Stimulated activated CD4-positive, alpha-beta T cell treated with anti-CD3 and anti-CD28 coated beads, Interleukin-4, amount 100 ng/mL, for 4 hours (primary cell): ENCODE measurements around the gene EEF1B2.
A peak's percentile ranks its signal among the peaks of the same experiment; 100 is the strongest.
"Not testable (repeated sequence)": the region's sequence is repeated elsewhere in the genome, so short reads cannot be mapped to it uniquely, and the experiment has no call there.

Experiments used
- DNase-seq, 2 experiments: peaks; one replicate each; pipeline ENCODE4 v3.0.0-alpha.2; 2020

EEF1B2 gene

DNA sequence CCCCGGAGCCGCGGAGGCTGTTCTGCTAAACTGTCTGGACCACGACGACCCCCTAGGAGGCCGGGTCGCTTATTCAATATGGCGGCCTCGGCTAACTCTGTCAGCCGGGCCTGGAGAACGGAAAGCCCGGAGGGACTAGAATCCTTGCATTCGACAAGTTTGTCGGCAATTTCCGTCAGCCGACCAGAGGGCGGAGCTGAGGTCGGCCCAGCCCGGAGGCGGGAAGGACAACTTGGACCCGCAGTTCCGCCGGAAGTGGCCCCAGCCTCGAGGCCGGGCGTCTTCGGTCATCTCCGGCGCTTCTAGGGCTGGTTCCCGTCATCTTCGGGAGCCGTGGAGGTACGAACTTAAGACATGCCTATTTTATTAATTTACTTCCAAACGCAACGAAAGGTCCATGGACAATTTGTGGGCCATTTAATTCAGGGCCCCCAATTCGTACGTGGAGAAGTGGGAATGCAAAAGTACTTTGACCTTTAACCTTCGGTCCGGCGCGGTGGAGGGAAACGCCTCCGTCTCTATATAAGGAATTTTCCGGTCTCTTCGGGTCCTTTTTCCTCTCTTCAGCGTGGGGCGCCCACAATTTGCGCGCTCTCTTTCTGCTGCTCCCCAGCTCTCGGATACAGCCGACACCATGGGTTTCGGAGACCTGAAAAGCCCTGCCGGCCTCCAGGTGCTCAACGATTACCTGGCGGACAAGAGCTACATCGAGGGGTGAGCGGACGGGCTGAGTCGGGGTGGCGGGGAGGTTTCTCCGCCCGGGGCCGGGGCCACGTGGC, at the start of gene EEF1B2, which contains the start of gene NDUFS1:
Gene EEF1B2 (plus strand): TSS at position 550 of the 779 bp plus-strand sequence. CDS start 85 bp downstream, at position 635.
Gene NDUFS1 (minus strand): TSS at position 99 of the 779 bp plus-strand sequence. CDS start 5,766 bp downstream, outside the sequence.
- DNase-seq, result peak; percentile 94 to 97

DNA sequence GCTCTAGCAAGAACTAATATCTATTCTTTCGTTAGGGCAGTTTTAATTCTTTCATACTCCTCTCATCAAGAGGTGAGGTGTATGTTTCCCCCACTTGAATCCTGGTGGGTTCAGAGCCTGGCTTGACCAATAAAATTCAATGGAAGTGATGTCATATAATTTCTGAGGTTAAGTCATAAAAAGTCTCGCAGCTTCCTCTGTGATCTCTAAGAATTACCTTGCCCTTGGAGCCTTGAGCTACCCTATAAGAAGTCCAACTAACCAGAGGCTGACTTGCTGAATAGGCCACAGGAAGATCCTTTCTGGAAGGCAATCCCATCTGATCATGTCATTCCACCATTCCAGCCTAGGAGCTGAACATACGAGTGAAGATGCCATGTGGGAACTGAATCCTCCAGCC, 47.6 kb upstream of the EEF1B2 start:
- DNase-seq, result no peak

DNA sequence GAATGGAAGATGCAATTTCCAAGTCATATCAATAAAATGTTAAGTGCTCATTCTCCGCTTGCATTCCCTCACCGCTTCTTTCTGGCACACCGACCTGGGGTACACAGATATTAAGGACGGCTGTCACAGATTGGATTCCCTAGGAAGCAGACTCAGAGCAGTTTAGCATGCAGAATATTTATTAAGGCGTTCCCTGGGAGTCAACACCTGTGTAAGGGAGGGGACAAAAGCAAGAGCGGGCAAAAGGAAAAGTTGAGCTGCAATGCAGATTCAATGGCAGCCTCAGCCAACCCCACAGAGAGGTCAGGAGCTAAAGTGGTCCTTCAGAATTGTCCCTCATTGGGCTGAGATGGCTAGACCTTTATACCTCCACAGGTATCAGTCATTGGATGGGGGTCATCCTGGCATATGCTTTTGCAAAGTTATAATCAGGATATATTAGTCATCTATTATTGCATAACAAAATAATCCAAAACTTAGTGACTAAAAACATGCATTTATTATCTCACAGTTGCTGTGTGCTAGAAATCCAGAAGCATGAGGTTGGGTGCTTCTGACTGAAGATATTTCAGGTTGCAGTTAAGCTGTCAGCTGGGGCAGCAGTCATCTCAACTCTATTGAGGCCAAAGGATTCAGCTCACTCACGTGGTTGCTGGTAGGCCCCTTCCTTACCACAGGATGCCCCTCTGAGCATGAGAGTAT, 46.7 kb upstream of the EEF1B2 start:
- no peak for DNase-seq

DNA sequence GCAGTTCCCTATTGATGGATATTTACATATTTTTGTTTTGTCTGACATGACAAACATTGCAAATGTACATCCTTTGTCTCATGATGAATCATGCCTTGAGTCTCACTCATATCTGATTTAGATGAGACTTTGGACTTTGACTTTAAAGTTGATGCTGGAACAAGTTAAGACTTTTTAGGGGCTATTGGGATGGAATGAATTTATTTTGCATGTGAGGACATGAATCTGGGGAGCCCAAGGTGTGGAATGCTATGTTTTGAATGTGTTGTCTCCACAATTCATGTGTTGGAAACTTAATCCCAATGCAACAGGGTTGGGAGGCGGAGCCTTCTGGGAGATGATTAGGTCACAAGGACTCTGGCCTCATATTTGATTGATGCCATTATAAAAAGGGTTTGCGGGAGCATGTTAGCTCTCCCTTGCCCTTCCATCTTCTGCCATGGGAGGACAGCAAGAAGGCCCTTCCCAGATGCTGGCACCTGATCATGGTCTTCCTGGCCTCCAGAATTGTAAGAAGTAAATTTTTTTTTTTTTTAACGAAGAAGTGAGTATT, 44.6 kb upstream of the EEF1B2 start:
- DNase-seq, result no peak

DNA sequence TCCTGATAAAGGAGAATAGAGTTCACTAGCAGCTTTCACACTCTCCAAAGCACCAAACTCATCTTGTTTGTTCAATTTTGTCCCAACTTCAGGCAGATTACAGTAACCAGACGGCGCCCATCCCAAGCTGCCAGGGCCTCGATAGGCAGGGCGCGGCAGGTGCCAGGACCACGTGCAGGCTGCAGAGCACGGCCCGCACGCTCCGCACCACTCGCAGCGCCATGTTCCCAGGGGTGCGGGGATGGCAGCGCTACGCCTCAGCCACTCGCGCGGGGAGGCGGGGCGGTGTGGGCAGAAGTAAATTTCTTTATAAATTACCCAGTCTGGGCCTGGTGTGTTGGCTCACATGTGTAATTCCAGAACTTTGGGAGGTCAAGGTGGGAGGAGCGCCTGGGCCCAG, 43.4 kb upstream of the EEF1B2 start:
- DNase-seq, result no peak

DNA sequence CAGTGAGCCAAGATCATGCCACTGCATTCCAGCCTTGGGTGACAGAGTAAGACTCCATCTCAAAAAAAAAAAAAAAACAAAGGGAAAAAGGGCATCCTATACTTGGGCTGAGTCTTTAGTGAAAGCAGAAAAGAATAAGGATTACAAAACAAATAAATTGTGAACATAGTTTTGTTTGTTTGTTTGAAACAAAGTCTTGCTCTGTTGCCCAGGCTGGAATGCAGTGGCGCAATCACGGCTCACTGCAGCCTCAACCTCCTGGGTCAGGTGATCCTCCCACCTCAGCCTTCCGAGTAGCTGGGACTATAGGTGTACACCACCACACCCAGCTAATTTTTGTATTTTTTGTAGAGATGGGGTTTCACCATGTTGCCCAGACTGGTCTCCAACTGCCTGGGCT, 37.1 kb upstream of the EEF1B2 start:
- DNase-seq, result not testable (repeated sequence)

DNA sequence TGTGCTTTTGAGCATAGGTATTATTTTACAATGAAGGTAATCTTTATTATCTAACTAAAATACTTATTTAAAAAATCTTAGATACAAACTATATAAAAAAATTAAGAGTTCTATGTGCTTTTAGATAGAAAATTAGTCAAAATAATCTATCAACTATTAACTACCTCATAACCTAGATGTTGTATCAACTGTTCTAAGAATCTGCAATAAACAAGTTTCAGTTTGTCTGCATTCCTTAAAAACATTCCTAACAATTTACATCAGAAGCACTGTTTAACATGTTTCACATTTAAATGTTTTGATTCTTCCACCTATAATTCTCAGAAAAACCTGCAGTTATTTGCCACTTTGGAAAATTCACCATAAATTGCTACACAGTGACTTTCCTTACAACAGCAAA, 33.8 kb upstream of the EEF1B2 start:
- DNase-seq, result no peak

DNA sequence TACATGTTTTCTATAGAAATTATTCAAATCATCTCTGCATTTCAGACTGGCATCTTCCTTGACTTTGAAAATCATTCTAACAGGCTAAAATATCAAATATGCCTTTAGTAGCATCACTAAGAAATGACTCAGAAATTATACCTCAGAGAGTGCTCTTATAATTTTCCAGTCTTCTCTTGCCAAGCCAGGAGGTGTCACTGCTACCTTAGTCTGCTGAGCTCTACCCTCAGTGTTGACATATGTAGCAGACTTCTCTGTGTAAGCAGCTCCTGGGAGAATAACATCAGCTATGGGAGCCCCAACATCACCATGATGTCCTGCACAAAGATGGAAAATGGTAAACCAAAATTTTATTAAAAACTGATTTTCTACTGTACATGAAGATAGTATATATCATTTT, 32.0 kb upstream of the EEF1B2 start:
- DNase-seq, result no peak

DNA sequence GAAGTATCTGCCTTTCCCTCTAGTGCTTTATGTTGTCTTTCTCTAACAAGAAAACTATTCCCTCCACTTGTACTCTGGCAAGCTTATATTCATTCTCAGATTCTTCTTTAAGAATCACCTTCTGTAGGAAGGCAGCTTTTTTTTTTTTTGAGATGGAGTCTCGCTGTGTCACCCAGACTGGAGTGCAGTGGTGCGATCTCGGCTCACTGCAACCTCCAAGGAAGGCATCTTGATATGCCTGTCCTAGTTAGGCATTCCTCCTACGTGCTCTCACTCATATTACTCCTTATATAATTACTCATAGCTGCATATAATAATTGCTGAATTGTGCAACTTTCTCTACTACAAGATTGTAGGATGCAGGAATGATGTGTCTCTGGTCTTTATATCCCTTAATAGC, 16.2 kb upstream of the EEF1B2 start:
- no peak for DNase-seq

DNA sequence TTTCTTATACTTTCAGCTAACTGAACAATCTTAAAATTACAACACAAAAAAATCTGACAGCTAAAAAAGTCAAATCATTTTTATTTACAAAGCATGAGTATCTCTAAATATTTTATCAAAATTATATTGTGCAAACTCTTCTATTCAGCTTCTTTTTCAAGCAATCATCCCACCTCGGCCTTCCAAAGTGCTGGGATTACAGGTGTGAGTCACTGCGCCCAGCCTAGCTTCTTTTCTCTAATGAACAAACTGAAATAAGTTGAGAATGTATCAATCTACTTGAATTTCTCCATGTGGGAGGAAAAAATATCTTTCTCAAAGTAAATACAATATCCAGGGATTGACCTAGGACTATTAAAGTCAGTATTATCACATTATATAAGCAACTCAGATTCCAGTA, 15.3 kb upstream of the EEF1B2 start:
- no peak for DNase-seq

DNA sequence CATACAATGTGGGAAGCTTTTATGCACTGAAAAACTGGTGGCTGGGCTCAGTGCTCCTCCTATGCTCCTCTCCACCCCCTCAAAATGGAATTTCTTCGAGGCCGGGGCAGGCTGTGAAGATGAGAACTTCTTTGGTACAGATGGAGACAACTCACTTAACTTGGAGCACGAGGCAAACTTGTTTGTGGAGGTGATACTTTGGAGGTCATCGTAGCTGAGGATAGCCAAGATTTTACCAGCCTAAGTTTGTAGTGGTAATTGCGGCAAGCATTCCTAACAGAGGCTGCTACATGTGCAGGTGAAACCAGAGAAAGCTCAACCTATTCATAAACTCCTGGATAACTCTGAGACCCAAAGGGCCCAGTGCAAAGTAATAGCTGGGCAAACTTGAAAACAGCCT, 14.0 kb upstream of the EEF1B2 start:
- no peak for DNase-seq

DNA sequence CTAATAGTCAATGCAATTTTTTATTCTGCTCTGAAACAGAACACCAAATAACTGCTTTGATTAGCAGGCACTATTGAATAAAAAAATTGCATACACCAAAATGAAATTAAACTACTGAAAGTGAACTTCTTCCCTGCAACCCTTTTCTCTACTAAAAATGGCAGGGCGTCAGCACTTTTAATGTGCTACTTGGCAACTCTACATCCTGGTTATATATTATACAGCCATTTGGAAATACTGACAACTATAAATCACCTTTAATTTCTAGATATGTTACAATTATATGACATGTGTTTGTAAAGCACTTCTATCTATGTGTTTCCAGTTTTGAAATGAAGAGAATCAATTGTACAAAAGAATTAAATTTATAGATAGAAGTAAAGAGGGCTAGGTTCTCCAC, 10.4 kb upstream of the EEF1B2 start:
- DNase-seq, result no peak

DNA sequence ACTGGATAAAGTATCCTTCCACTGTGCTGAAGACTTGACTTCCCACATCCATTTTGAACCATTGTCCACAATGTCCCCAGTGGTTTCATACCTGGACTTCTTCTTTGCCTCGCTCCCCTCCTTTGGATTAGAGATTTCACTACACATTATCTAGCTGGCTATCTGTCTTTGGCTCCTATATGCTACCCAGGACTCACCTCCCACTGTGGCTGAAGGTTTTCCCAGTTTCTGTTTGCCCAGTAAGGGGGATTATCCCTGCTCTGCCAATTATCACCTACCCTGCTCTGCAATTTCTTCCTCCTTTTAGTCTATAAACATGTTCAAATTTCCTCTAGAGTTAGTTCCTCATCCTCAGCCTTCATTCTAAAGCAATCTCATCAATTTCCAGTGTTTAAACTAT, 9.5 kb upstream of the EEF1B2 start:
- no peak for DNase-seq

DNA sequence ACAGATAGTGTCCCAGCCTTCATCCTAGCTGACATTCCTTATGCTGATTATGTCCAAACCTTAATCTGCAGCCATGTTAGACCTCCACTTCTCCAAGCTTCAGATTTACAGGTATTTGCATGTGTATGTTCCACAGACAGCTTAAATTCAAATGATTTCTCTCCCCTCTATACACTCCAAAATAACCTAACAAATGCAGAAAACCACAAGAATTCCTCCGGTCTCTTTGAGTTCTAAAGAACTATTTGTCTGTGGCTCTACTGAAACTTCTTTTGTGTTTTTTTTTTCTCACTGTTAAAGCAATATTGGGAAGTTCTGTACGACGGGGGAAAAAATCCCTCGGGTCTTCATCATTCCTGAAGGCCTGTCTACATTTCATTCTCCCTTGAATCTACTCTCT, 9.1 kb upstream of the EEF1B2 start:
- no peak for DNase-seq

DNA sequence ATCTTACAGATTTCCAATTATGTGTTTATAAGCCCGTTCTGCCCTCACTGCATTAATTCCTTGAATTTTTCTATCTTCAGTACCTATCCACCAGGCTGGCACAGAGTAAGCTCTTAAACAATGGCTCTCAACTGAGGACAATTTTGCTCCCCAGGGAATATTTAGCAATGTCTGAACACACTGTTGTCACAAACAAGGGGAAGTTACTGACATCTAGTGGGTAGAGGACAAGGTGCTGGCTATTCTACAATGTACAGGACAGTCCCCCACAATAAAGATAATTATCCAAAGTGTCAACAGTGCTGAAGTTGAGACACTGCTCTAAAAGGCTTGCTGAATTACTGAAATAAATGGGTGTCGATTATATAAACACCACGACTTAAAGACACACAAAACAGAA, 5.5 kb upstream of the EEF1B2 start:
- DNase-seq, result no peak

DNA sequence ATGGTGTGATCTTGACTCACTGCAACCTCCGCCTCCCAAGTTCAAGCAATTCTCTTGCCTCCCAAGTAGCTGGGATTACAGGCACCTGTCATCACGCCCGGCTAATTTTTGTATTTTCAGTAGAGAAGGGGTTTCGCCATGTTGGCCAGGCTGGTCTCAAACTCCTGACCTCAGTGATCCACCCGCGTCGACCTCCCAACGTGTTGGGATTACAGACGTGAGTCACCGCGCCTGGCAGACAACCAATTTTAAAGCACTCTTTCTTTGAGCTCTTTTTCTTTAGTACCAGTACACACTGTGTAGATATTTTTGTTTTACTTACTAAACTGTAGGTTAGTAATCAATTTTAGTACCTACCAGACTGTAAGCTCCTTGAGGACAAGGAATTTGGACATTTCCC, 2.7 kb upstream of the EEF1B2 start:
- DNase-seq, result not testable (repeated sequence)

DNA sequence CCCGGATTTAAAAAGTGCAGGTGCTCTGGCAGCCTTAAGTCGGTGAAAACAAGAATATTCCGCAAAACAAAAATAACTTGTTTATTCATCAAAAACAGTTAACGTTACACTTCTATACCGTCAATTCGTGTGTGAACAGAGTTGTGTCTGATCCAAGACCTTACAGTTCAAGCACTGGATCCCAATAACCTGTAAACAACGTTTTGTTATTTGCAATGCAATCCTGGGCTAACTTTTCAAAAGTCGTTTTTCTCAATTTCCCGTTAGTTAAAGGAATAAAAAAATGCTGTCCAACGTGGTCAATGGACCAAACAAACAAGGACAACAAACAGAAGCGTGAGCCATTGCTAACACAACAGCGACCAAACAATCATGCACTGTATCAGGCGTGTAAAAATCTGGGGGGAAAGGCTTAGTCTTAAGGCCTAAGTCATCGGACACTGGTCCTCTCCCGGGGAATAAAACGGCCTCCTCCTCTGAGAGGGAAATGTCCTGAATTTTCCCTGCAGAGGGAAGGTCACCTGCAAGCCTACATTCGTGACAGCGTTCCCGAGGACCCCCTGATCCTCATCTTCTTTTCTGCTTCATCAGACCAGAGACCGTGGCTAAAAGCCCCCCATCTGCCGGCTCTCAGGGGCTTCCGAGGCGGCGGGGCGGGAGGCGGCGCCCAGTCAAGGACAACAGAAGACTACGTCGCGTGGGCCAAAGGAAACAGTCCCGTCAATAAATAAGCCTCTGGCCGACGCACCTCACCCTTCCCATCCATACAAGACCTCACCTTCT, 941 bp upstream of the EEF1B2 start:
- no peak for DNase-seq

DNA sequence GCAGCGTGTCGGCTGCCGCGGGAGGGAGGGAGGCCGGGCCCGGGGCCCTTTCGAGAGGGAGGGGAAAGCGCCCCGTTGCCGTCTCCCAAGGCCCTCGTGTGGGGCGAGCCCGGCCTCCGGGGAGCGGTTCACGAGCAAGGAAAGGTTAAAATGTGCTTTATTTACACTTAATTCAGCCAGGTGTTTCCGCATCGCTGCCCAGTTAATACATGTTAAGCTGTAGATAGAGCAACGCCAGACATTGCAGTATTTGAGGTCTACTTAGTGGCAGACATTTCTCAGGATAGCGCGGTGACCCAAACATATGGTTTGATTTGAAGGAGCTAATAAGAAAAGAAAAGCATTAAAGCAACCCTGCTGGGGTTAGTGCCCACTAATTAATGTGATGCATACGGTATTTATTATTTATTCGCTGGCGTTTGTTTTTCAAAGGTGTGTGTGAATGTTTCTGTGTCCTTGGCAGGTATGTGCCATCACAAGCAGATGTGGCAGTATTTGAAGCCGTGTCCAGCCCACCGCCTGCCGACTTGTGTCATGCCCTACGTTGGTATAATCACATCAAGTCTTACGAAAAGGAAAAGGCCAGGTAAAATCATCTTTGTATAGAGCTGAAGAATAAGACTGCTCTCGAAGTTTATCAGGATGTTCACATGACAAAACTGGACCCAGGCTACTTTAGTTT, 571 bp downstream of the EEF1B2 start:
- no peak for DNase-seq

DNA sequence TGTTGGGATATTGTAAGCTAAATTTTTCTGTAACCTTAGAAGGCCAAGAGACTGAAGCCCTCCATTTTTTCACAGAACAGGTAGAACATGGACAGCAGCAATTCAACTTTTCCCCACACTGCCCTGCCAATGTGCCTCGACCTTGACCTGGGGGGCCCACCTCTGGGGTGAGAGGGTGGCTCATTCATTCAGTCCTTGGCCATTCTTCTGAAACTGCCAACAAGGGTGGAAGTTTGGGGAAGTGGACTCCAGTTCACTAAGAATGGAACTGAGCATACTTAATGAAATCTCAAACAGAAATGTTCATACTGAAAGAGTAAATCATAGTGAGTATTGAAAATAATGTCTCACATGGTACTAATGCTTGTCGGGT, 1.1 kb downstream of the EEF1B2 start:
- DNase-seq, result no peak

DNA sequence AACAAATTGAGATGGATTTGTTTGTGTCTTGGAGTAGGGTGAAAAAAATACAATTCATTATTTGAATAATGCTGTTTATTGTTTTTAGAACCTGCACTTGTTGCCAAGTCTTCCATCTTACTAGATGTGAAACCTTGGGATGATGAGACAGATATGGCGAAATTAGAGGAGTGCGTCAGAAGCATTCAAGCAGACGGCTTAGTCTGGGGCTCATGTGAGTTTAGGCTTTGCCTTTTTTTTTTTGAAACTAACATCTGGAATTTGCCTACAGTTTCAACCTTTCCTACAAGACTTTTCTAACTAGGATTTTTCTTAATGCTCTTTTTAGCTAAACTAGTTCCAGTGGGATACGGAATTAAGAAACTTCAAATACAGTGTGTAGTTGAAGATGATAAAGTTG, 2.7 kb downstream of the EEF1B2 start:
- not testable (repeated sequence) for DNase-seq

DNA sequence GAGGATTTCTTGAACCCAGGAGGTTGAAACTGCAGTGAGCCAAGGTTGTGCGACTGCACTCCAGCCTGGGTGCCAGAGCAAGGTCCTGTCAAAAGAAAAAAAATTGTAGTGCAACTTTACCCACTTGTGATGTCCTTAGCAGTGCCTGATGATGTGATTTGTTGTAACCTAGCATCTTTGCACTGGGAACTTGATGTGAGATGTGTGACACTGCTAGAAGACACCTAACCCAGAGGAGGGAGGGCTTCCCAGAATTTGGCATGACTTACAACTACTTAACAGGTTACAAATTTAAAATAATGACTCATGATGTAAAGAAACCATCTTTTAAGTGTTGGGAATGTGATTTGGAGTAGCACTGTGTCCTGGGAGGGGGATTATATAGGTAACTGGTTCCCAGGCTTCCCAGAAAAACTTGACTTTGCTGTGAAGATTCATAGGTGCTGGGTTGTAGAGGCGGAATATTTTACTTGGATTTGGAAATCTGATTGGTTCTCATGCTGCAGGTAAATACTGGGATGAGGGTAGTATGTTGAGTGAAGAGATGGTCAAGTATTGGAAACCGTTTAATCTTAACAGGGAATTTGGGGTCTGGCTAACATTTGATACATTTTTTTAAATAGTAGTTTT, 3.7 kb downstream of the EEF1B2 start:
- DNase-seq, result no peak

DNA sequence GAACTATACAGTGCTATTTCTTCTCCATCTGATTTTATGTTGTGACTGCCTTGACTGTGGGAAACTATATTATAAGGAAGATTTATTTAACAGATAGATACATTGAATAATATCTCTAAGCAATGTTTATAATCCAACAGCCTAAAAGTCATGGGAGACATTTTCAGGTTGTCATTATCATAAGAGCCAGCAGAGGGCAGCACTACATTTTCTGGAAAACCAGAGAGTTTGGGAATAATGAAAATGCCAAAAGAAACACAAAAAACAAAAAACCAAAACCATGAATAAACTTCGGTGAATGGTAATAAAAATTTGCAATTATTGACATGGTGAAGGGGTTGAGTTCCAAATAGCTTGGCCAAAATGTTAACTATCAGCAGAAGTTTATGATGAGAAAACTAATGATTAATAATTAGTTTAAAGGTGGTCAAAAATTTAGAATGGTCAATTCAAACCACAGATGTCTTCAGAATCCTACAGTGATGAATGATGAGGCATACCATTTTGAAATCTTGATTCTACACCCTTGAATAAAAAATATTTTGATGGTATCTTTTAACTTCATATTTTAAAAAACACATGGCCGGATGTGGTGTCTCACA, 4.7 kb downstream of the EEF1B2 start:
- DNase-seq, result no peak
